HCT116 (cell line): ENCODE measurements around the gene CMPK2. TPM values are rescaled to one million over a fixed set of nuclear protein-coding genes. Genes with fewer than 3 reads are reported as not detected.

Experiments
- ATAC-seq: fragments of 200-7000 bp; cut with Tn5 transposase; 2 replicates; pipeline ENCODE4 v1.9.1; 2020; ENCODE audit warnings: mild to moderate bottlenecking, moderate library complexity
- BruUV-seq: library from RNA; stranded (reverse); fragments of 400-500 nt; replicated peaks from 2 replicates; lab custom pipeline; 2021; lab: Mats Ljungman, UMichigan
- CTCF ChIA-PET: fragments of 300-600 bp; sonication (Branson Sonifier 250); formaldehyde crosslinking; loops from one replicate; lab custom pipeline; 2021; ENCODE audit warnings: antibody characterized with exemption; lab: Charles Lee
- POLR2A ChIA-PET: fragments of 300-600, 350-600 bp; sonication (Branson Sonifier 250); formaldehyde crosslinking; loops from one replicate; lab custom pipeline; 2021; ENCODE audit warnings: antibody characterized with exemption; lab: Charles Lee
- RAD21 ChIA-PET, 2 experiments: fragments of 300-600 bp; sonication (Branson Sonifier 250); formaldehyde crosslinking; loops; one replicate each; lab custom pipeline; 2023; ENCODE audit warnings: low total read pairs in 2 of 2; ENCODE audit not compliant: uncharacterized antibody in 2 of 2, unreplicated experiment in 2 of 2, low non-redundant PET in 1 of 2; lab: Charles Lee
- DNase-seq: peaks from one replicate; pipeline ENCODE4 v3.0.0-alpha.2; 2010; ENCODE audit warnings: low read depth, low spot score
- H2AFZ ChIP-seq: fragments of 200-600 bp; shearing (Covaris generic), sonication (generic); 2 replicates; pipeline ENCODE4 v1.6.1; 2017; ENCODE audit warnings: low read depth, mixed run types, mixed read lengths, antibody characterized with exemption, low read length; ENCODE audit not compliant: poor library complexity, severe bottlenecking
- H3K27ac ChIP-seq: 2 replicates; pipeline ENCODE4 v1.5.1; 2012; ENCODE audit warnings: low read depth, low read length
- H3K27me3 ChIP-seq: fragments of 200-600 bp; sonication (generic); 2 replicates; pipeline ENCODE4 v1.6.1; 2016; ENCODE audit warnings: mixed run types, low read length, mixed read lengths; ENCODE audit not compliant: insufficient read depth
- H3K36me3 ChIP-seq, 2 experiments: fragments of 200-500 bp in 1 of 2; fragments of 200-600 bp in 1 of 2; sonication (Bioruptor generic) in 1 of 2; sonication (generic) in 1 of 2; 2 replicates each; pipeline versions ENCODE4 v1.5.1 to v1.6.1; 2014 to 2016; ENCODE audit warnings: low read length in 2 of 2, inconsistent platforms in 1 of 2, mixed read lengths in 1 of 2, mixed run types in 1 of 2; ENCODE audit not compliant: insufficient read depth in 2 of 2, control insufficient read depth in 1 of 2
- H3K4me1 ChIP-seq, 2 experiments: fragments of 200-600 bp in 1 of 2; sonication (generic) in 1 of 2; 2 replicates each; pipeline versions ENCODE4 v1.5.1 to v1.6.1; 2012 to 2017; ENCODE audit warnings: low read length in 2 of 2, inconsistent platforms in 1 of 2, mild to moderate bottlenecking in 1 of 2, mixed read lengths in 1 of 2, mixed run types in 1 of 2, moderate library complexity in 1 of 2; ENCODE audit not compliant: insufficient read depth in 2 of 2, control insufficient read depth in 1 of 2
- H3K4me2 ChIP-seq: fragments of 200-600 bp; sonication (generic); 2 replicates; pipeline ENCODE4 v1.6.1; 2017; ENCODE audit warnings: mixed run types, low read length, mixed read lengths
- H3K4me3 ChIP-seq, 2 experiments: fragments of 200-600 bp in 1 of 2; sonication (generic) in 1 of 2; replicated peaks in 1 of 2; 2 replicates each; pipeline ENCODE4 v1.5.1; 2011 to 2016; ENCODE audit warnings: low read length in 2 of 2, control low read depth in 1 of 2, low read depth in 1 of 2, mild to moderate bottlenecking in 1 of 2, mixed read lengths in 1 of 2, mixed run types in 1 of 2
- H3K79me2 ChIP-seq: fragments of 200-600 bp; sonication (generic); 2 replicates; pipeline ENCODE4 v1.6.1; 2017; ENCODE audit warnings: mild to moderate bottlenecking, mixed run types, low read length, moderate library complexity, mixed read lengths; ENCODE audit not compliant: insufficient read depth
- H3K9ac ChIP-seq: fragments of 200-600 bp; sonication (generic); 2 replicates; pipeline ENCODE4 v1.6.1; 2016; ENCODE audit warnings: low read length, mixed read lengths
- H3K9me2 ChIP-seq: fragments of 200-600 bp; sonication (generic), shearing (Covaris generic); 2 replicates; pipeline ENCODE4 v1.6.1; 2017; ENCODE audit warnings: mixed run types, mild to moderate bottlenecking, moderate library complexity; ENCODE audit not compliant: insufficient read depth
- H3K9me3 ChIP-seq, 2 experiments: fragments of 200-500 bp in 1 of 2; fragments of 200-600 bp in 1 of 2; sonication (Bioruptor generic) in 1 of 2; sonication (generic) in 1 of 2; 2 replicates each; pipeline ENCODE4 v1.6.1; 2014 to 2017; ENCODE audit warnings: low read length in 2 of 2, mixed read lengths in 2 of 2, inconsistent platforms in 1 of 2, low read depth in 1 of 2, mild to moderate bottlenecking in 1 of 2, mixed run types in 1 of 2, moderate library complexity in 1 of 2; ENCODE audit not compliant: control insufficient read depth in 1 of 2, insufficient read depth in 1 of 2
- H4K20me1 ChIP-seq: fragments of 200-600 bp; sonication (generic), shearing (Covaris generic); 2 replicates; pipeline ENCODE4 v1.6.1; 2017; ENCODE audit warnings: mixed run types, mild to moderate bottlenecking, moderate library complexity; ENCODE audit not compliant: insufficient read depth
- EZH2 ChIP-seq: fragments of 200-600 bp; sonication (generic); IDR thresholded peaks from 2 replicates; pipeline ENCODE4 v1.6.1; 2017; ENCODE audit warnings: antibody characterized with exemption, mixed run types
- REST ChIP-seq: IDR thresholded peaks from 2 replicates; pipeline ENCODE4 v1.6.1; 2012; ENCODE audit warnings: low read depth
- ZBTB33 ChIP-seq: IDR thresholded peaks from 2 replicates; pipeline ENCODE4 v1.6.1; 2011; ENCODE audit warnings: mild to moderate bottlenecking, low read length, moderate library complexity; ENCODE audit not compliant: insufficient replicate concordance; ENCODE audit errors: extremely low read depth
- ZNF274 ChIP-seq: fragments of 200-500 bp; sonication (Bioruptor generic); IDR thresholded peaks from 2 replicates; pipeline ENCODE4 v1.6.1; 2014; ENCODE audit warnings: mild to moderate bottlenecking, low read depth, low read length, inconsistent platforms
- intact Hi-C: fragments of 100-400 bp; cut with micrococcal nuclease; formaldehyde crosslinking; loops from 2 replicates; pipeline ENCODE4 v1.10.0; 2022
- total RNA-seq: library from RNA; stranded (reverse); gene quantifications from one replicate; pipeline ENCODE4 v1.2.1, GENCODE V29; 2021; ENCODE audit not compliant: unreplicated experiment

Gene CMPK2
- total RNA-seq, 1 experiment from 2014 or later = 1.5 TPM

- Histone ChIP-seq H3K4me3 (no peak overlapping the region), H4K20me1 (no peaks in the 10 kb centered on the region), H3K9ac (no peak overlapping the region), H3K36me3 (no peaks in the 10 kb centered on the region), H3K27ac (no peak overlapping the region), H3K4me2 (no peak overlapping the region), H2AFZ (no peak overlapping the region), H3K9me3 (no peaks in the 10 kb centered on the region), H3K79me2 (no peaks in the 10 kb centered on the region), H3K9me2 (no peaks in the 10 kb centered on the region), H3K27me3 (peaks cover 33% of the 10 kb centered on the region), H3K4me1 (no peaks in the 10 kb centered on the region)
- POLR2A ChIA-PET = no interaction called here
- CTCF ChIA-PET = no interaction called here
- TF ChIP-seq REST (no peak), ZBTB33 (no peak), ZNF274 (no peak), EZH2 (no peak)
- intact Hi-C loops = no loop called here
- no peak for ATAC-seq
- RAD21 ChIA-PET = no interaction called here
- DNase-seq = no peak
- BruUV-seq = no TSS peak
Observed at GRCh38 chr2:6814869-6815268, 50.8 kb downstream of the CMPK2 start.
